Measurements from ENCODE around the gene KCTD6. TPM values are rescaled to one million over a fixed set of nuclear protein-coding genes. Genes with fewer than 3 reads are reported as not detected.

Gene KCTD6
- total RNA-seq = 10 to 100 TPM; 16.1 to 19.4 (median 17.8) TPM

- 2 to 3% methylated on average over 7 to 30 of the region's 104 CpGs for WGBS, 2 donors
- TF ChIP-seq POLR2A (IDR thresholded peaks at IDR 0.05) (peak; percentile 45 to 53), CTCF (IDR thresholded peaks at IDR 0.05) (peak; percentile 79 to 95 (median 93)), EP300 (IDR thresholded peaks at IDR 0.05) (peak in 1 of 2 donors; percentile 37)
- no peaks in the 10 kb centered on the region for H3K27me3 ChIP-seq
- H3K4me1 ChIP-seq = peaks cover 3 to 65% (median 38%) of the 10 kb centered on the region in 4 donors
- no peaks in the 10 kb centered on the region for H3K9me3 ChIP-seq
- DNase-seq (ENCODE audit: low spot score in 2 of 2) = peak; percentile 86 to 87
- no peaks in the 10 kb centered on the region for H3K36me3 ChIP-seq
- peak within 1 kb of the TSS; percentile 69 to 92 (median 86) for H3K27ac ChIP-seq
- H3K4me3 ChIP-seq = peak within 1 kb of the TSS; percentile 65 to 92 (median 74)
Measured at GRCh38 chr3:58491506-58492402, at the start of gene KCTD6. Gene KCTD6 (plus strand): TSS chr3:58492096. CDS start chr3:58498756, 6,660 bp downstream.

- H3K9me3 ChIP-seq = peaks cover 0 to 22% (median 5%) of the 10 kb centered on the region in 4 donors
- TF ChIP-seq POLR2A (IDR thresholded peaks at IDR 0.05) = no peak
- TF ChIP-seq CTCF (IDR thresholded peaks at IDR 0.05) = no peak
- no peak for TF ChIP-seq EP300 (IDR thresholded peaks at IDR 0.05)
- no peaks in the 10 kb centered on the region for H3K36me3 ChIP-seq
- H3K27ac ChIP-seq = no peak overlapping the region
- no peak for DNase-seq (ENCODE audit: low spot score in 2 of 2)
- H3K27me3 ChIP-seq = no peaks in the 10 kb centered on the region
- H3K4me1 ChIP-seq = no peaks in the 10 kb centered on the region
- no peak overlapping the region for H3K4me3 ChIP-seq
- WGBS, 2 donors = 23 to 68% methylated on average over 1 of the region's 1 CpG
Measured at GRCh38 chr3:58452176-58452575, 39.7 kb upstream of the KCTD6 start.

- Histone ChIP-seq H3K4me1 (peaks cover 0 to 16% (median 0%) of the 10 kb centered on the region in 4 donors), H3K4me3 (no peak overlapping the region), H3K27ac (no peak overlapping the region), H3K27me3 (no peaks in the 10 kb centered on the region), H3K36me3 (no peaks in the 10 kb centered on the region), H3K9me3 (peaks cover 0 to 19% (median 5%) of the 10 kb centered on the region in 4 donors)
- DNase-seq (ENCODE audit: low spot score in 2 of 2) = no peak
- WGBS, 2 donors = 81 to 83% methylated on average over 4 of the region's 4 CpGs
- TF ChIP-seq POLR2A (IDR thresholded peaks at IDR 0.05) (no peak), EP300 (IDR thresholded peaks at IDR 0.05) (no peak), CTCF (IDR thresholded peaks at IDR 0.05) (no peak)
Measured at GRCh38 chr3:58459160-58459559, 32.7 kb upstream of the KCTD6 start.

GRCh38 chr3:58462829-58463180 lies 29.1 kb upstream of the KCTD6 start:
- no peak for DNase-seq (ENCODE audit: low spot score in 2 of 2)
- 42 to 48% methylated on average over 4 of the region's 4 CpGs for WGBS, 2 donors
- no peaks in the 10 kb centered on the region for H3K9me3 ChIP-seq
- H3K4me1 ChIP-seq = peaks cover 0 to 17% (median 0%) of the 10 kb centered on the region in 4 donors
- TF ChIP-seq CTCF (IDR thresholded peaks at IDR 0.05) (no peak), POLR2A (IDR thresholded peaks at IDR 0.05) (no peak), EP300 (IDR thresholded peaks at IDR 0.05) (no peak)
- no peaks in the 10 kb centered on the region for H3K36me3 ChIP-seq
- H3K4me3 ChIP-seq = no peak overlapping the region
- H3K27ac ChIP-seq = no peak overlapping the region
- H3K27me3 ChIP-seq = no peaks in the 10 kb centered on the region
